ENCODE results near the gene TCFL5. TPM values are rescaled to one million over a fixed set of nuclear protein-coding genes. Genes with fewer than 3 reads are reported as not detected.
"Not testable (repeated sequence)": the region's sequence is repeated elsewhere in the genome, so short reads cannot be mapped to it uniquely, and the experiment has no call there.

Gene TCFL5
- total RNA-seq, 2 experiments from 2014 or later: 5.4 to 5.8 TPM

- H3K27ac Mint-ChIP-seq: peak overlapping the region; percentile 21
- no peaks in the 10 kb centered on the region for H3K27me3 Mint-ChIP-seq
- H3K4me3 Mint-ChIP-seq: no peak overlapping the region
- H3K36me3 Mint-ChIP-seq: peaks cover 2% of the 10 kb centered on the region
- no peak for DNase-seq
- H3K9me3 Mint-ChIP-seq: no peaks in the 10 kb centered on the region
- H3K4me1 Mint-ChIP-seq: peaks cover 13% of the 10 kb centered on the region
Measured at GRCh38 chr20:62876902-62877816, 15.5 kb upstream of the TCFL5 start.

GRCh38 chr20:62876501-62876901 is 14.9 kb upstream of the TCFL5 start:
- Mint-ChIP-seq H3K36me3 (peaks cover 2% of the 10 kb centered on the region), H3K27ac (peak overlapping the region; percentile 21), H3K27me3 (no peaks in the 10 kb centered on the region), H3K4me1 (peaks cover 13% of the 10 kb centered on the region), H3K4me3 (no peak overlapping the region), H3K9me3 (no peaks in the 10 kb centered on the region)
- DNase-seq: no peak

GRCh38 chr20:62875419-62876361 is 14.1 kb upstream of the TCFL5 start:
- H3K27me3 Mint-ChIP-seq: no peaks in the 10 kb centered on the region
- no peaks in the 10 kb centered on the region for H3K9me3 Mint-ChIP-seq
- no peaks in the 10 kb centered on the region for H3K36me3 Mint-ChIP-seq
- no peak overlapping the region for H3K27ac Mint-ChIP-seq
- H3K4me1 Mint-ChIP-seq: peaks cover 13% of the 10 kb centered on the region
- H3K4me3 Mint-ChIP-seq: no peak overlapping the region
- DNase-seq: no peak

- Mint-ChIP-seq H3K27ac (no peak overlapping the region), H3K4me1 (peaks cover 13% of the 10 kb centered on the region), H3K4me3 (no peak overlapping the region), H3K36me3 (no peaks in the 10 kb centered on the region), H3K9me3 (no peaks in the 10 kb centered on the region), H3K27me3 (no peaks in the 10 kb centered on the region)
- no peak for DNase-seq
Measured at GRCh38 chr20:62874964-62875344, 13.3 kb upstream of the TCFL5 start.

GRCh38 chr20:62873681-62874031 is 12.0 kb upstream of the TCFL5 start:
- peaks cover 13% of the 10 kb centered on the region for H3K4me1 Mint-ChIP-seq
- not testable (repeated sequence) for H3K27ac Mint-ChIP-seq, H3K27me3 Mint-ChIP-seq, H3K9me3 Mint-ChIP-seq, H3K4me3 Mint-ChIP-seq, H3K36me3 Mint-ChIP-seq
- peak; percentile 42 for DNase-seq

GRCh38 chr20:62873280-62873679 is 11.7 kb upstream of the TCFL5 start:
- no peak overlapping the region for H3K4me3 Mint-ChIP-seq

GRCh38 chr20:62872862-62873261 is 11.2 kb upstream of the TCFL5 start:
- Mint-ChIP-seq H3K4me3 (no peak overlapping the region), H3K27me3 (no peaks in the 10 kb centered on the region), H3K9me3 (no peaks in the 10 kb centered on the region), H3K27ac (no peak overlapping the region), H3K4me1 (peaks cover 13% of the 10 kb centered on the region), H3K36me3 (no peaks in the 10 kb centered on the region)
- DNase-seq: no peak

More at GRCh38 chr20:62873280-62873679, 11.7 kb upstream of the TCFL5 start:
- Mint-ChIP-seq H3K36me3 (no peaks in the 10 kb centered on the region), H3K27me3 (no peaks in the 10 kb centered on the region), H3K4me1 (peaks cover 13% of the 10 kb centered on the region), H3K27ac (no peak overlapping the region), H3K9me3 (no peaks in the 10 kb centered on the region)
- DNase-seq: no peak

GRCh38 chr20:62872184-62872847 is 10.7 kb upstream of the TCFL5 start:
- no peaks in the 10 kb centered on the region for H3K27me3 Mint-ChIP-seq
- H3K36me3 Mint-ChIP-seq: no peaks in the 10 kb centered on the region
- DNase-seq: no peak
- no peak overlapping the region for H3K4me3 Mint-ChIP-seq
- H3K4me1 Mint-ChIP-seq: peaks cover 13% of the 10 kb centered on the region
- H3K9me3 Mint-ChIP-seq: no peaks in the 10 kb centered on the region
- H3K27ac Mint-ChIP-seq: no peak overlapping the region

GRCh38 chr20:62864207-62864606 is 2.6 kb upstream of the TCFL5 start:
- no peak for DNase-seq
- H3K36me3 Mint-ChIP-seq: peaks cover 3% of the 10 kb centered on the region
- H3K27ac Mint-ChIP-seq: no peak overlapping the region
- H3K9me3 Mint-ChIP-seq: peaks cover 3% of the 10 kb centered on the region
- peaks cover 16% of the 10 kb centered on the region for H3K4me1 Mint-ChIP-seq
- no peaks in the 10 kb centered on the region for H3K27me3 Mint-ChIP-seq
- no peak overlapping the region for H3K4me3 Mint-ChIP-seq

- Mint-ChIP-seq H3K4me1 (peaks cover 23% of the 10 kb centered on the region), H3K36me3 (peaks cover 15% of the 10 kb centered on the region), H3K27me3 (no peaks in the 10 kb centered on the region), H3K9me3 (peaks cover 3% of the 10 kb centered on the region), H3K27ac (no peak overlapping the region), H3K4me3 (peak overlapping the region; percentile 18)
- peak; percentile 60 for DNase-seq
Measured at GRCh38 chr20:62860924-62861691, 514 bp downstream of the TCFL5 start.

- no peak overlapping the region for H3K27ac Mint-ChIP-seq
- no peak for DNase-seq
- H3K4me1 Mint-ChIP-seq: peaks cover 23% of the 10 kb centered on the region
- peak overlapping the region; percentile 74 for H3K4me3 Mint-ChIP-seq
- no peaks in the 10 kb centered on the region for H3K27me3 Mint-ChIP-seq
- peaks cover 3% of the 10 kb centered on the region for H3K9me3 Mint-ChIP-seq
- H3K36me3 Mint-ChIP-seq: peaks cover 15% of the 10 kb centered on the region
Measured at GRCh38 chr20:62860391-62860923, 1.2 kb downstream of the TCFL5 start.

- H3K27me3 Mint-ChIP-seq: no peaks in the 10 kb centered on the region
- H3K27ac Mint-ChIP-seq: no peak overlapping the region
- peak overlapping the region; percentile 74 for H3K4me3 Mint-ChIP-seq
- no peak for DNase-seq
- H3K9me3 Mint-ChIP-seq: peaks cover 3% of the 10 kb centered on the region
- peaks cover 16% of the 10 kb centered on the region for H3K36me3 Mint-ChIP-seq
- peaks cover 23% of the 10 kb centered on the region for H3K4me1 Mint-ChIP-seq
Measured at GRCh38 chr20:62859721-62860120, 1.9 kb downstream of the TCFL5 start.

- Mint-ChIP-seq H3K36me3 (peaks cover 17% of the 10 kb centered on the region), H3K4me3 (no peak overlapping the region), H3K9me3 (peaks cover 3% of the 10 kb centered on the region), H3K27ac (no peak overlapping the region), H3K4me1 (peaks cover 23% of the 10 kb centered on the region), H3K27me3 (no peaks in the 10 kb centered on the region)
- no peak for DNase-seq
Measured at GRCh38 chr20:62858058-62858830, 3.4 kb downstream of the TCFL5 start.

Data from activated naive CD8-positive, alpha-beta T cell treated with anti-CD3 and anti-CD28 coated beads for 36 hours (primary cell).